Neural cell (in vitro differentiated cells): ENCODE data around the gene UBE2V1.

Experiments used
- EZH2 ChIP-seq: fragments of 200-600, 300-800 bp; shearing (Covaris generic), sonication (generic); IDR thresholded peaks from 2 replicates; pipeline ENCODE4 v1.6.1; 2014; ENCODE audit warnings: antibody characterized with exemption, low read length, borderline replicate concordance, mild to moderate bottlenecking; ENCODE audit not compliant: insufficient read depth, poor library complexity, severe bottlenecking
- POLR2AphosphoS5 ChIP-seq: IDR thresholded peaks from 2 replicates; pipeline ENCODE4 v1.6.1; 2012
- TF ChIP-seq, protein P1 (sequence below): fragments of 450-650 bp; IDR thresholded peaks from 2 replicates; pipeline ENCODE4 v1.5.1; 2014; ENCODE audit warnings: antibody characterized with exemption, mild to moderate bottlenecking, moderate library complexity; ENCODE audit not compliant: poor library complexity, severe bottlenecking
- TF ChIP-seq, protein P2 (sequence below): IDR thresholded peaks from 2 replicates; pipeline ENCODE4 v1.6.1; 2012; ENCODE audit warnings: borderline replicate concordance

DNA sequence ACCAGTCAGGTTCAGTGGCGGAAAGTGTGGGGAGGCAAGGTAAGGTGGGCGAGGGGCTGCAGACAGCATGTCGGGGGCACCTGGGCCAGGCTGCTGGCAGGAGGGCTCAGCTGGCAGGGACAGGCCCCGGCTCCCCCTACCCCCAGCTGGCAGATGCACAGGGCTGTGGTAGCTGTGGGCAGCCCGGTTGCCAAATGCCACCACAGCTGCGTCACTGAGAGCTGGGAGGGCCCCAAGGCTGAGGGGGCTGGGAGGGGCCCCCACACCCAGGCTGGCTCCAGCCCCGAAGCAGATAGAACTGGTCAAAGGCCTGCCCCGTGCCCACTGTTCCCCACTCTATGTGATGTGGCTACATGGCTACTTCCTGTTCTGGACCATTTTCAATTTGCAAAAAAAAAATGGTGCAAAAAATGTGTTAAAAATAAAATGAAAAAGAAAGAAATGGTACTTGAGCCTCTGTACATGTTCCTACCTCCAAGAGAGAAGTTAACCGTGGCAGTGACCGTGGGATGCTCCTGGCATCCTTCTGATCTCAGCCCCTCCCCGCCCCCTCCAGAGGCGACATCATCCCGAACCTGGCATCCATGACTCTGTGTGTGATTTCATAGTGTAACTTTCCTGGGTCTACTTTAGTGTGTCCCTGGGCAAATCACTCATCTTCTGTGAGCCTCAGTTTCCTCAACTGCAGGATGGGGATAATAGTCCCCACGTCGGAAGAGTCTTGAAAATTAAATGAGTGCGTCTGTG, 64.4 kb downstream of the UBE2V1 start:
- TF ChIP-seq, protein P1, sequence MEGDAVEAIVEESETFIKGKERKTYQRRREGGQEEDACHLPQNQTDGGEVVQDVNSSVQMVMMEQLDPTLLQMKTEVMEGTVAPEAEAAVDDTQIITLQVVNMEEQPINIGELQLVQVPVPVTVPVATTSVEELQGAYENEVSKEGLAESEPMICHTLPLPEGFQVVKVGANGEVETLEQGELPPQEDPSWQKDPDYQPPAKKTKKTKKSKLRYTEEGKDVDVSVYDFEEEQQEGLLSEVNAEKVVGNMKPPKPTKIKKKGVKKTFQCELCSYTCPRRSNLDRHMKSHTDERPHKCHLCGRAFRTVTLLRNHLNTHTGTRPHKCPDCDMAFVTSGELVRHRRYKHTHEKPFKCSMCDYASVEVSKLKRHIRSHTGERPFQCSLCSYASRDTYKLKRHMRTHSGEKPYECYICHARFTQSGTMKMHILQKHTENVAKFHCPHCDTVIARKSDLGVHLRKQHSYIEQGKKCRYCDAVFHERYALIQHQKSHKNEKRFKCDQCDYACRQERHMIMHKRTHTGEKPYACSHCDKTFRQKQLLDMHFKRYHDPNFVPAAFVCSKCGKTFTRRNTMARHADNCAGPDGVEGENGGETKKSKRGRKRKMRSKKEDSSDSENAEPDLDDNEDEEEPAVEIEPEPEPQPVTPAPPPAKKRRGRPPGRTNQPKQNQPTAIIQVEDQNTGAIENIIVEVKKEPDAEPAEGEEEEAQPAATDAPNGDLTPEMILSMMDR, result no peak
- TF ChIP-seq POLR2AphosphoS5, result no peak
- TF ChIP-seq, protein P2, sequence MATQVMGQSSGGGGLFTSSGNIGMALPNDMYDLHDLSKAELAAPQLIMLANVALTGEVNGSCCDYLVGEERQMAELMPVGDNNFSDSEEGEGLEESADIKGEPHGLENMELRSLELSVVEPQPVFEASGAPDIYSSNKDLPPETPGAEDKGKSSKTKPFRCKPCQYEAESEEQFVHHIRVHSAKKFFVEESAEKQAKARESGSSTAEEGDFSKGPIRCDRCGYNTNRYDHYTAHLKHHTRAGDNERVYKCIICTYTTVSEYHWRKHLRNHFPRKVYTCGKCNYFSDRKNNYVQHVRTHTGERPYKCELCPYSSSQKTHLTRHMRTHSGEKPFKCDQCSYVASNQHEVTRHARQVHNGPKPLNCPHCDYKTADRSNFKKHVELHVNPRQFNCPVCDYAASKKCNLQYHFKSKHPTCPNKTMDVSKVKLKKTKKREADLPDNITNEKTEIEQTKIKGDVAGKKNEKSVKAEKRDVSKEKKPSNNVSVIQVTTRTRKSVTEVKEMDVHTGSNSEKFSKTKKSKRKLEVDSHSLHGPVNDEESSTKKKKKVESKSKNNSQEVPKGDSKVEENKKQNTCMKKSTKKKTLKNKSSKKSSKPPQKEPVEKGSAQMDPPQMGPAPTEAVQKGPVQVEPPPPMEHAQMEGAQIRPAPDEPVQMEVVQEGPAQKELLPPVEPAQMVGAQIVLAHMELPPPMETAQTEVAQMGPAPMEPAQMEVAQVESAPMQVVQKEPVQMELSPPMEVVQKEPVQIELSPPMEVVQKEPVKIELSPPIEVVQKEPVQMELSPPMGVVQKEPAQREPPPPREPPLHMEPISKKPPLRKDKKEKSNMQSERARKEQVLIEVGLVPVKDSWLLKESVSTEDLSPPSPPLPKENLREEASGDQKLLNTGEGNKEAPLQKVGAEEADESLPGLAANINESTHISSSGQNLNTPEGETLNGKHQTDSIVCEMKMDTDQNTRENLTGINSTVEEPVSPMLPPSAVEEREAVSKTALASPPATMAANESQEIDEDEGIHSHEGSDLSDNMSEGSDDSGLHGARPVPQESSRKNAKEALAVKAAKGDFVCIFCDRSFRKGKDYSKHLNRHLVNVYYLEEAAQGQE, result no peak
- no peak for TF ChIP-seq EZH2
